ENCODE results near the gene SCD5. TPM values are rescaled to one million over a fixed set of nuclear protein-coding genes. Genes with fewer than 3 reads are reported as not detected.

SCD5 gene
- total and polyA plus RNA-seq, 2 of the 4 experiments (the other 2 are of a cell fraction) = 12.4 to 13.5 TPM

DNA sequence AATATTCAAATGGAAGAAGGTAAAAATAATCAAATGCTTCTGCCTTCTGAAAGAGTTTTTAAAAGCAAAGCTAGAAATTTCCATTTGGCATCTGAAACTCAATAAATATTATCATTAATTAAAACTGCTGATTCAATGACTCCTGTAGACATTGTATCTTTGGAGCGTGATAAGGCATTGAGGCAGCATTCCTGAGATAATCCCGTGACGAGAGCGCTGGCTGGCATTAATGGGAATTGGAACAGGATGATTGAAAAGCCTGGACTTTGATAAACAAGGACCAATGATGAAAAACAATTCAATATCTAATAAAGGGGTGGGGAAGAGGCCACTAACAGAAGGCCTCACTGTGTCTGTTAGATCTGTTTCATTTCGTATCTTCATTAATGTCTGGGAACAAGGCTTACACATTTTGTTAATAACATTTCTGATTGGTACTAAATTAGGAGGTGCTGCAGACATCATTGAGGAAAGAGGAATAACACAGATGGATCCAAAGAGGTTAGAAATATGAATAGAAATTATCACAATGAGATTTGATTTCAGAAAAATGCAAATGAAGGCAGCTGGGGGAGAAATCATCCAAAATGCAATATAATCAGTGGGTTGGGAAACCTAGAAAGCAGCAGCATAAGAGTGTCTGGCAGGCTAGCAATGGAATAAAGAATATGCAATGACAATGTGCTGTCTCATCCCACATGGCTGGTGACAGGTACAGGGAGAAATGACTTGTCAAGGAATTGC lies 102.3 kb downstream of the SCD5 start:
- H4K20me1 ChIP-seq (ENCODE audit: insufficient read depth, low read length) = no peaks in the 10 kb centered on the region
- no peak overlapping the region for H4K5ac ChIP-seq (ENCODE audit: low read depth, low read length)
- no peak for TF ChIP-seq CEBPB (IDR thresholded peaks at IDR 0.05; ENCODE audit: low read depth, low read length)
- no peak for TF ChIP-seq RCOR1 (IDR thresholded peaks at IDR 0.05; ENCODE audit: insufficient replicate concordance, low read length)
- TF ChIP-seq CHD1 (IDR thresholded peaks at IDR 0.05; ENCODE audit: low read depth, low read length) = no peak
- no peak for TF ChIP-seq BHLHE40 (IDR thresholded peaks at IDR 0.05; ENCODE audit: low read depth, low read length)
- TF ChIP-seq, protein P1, sequence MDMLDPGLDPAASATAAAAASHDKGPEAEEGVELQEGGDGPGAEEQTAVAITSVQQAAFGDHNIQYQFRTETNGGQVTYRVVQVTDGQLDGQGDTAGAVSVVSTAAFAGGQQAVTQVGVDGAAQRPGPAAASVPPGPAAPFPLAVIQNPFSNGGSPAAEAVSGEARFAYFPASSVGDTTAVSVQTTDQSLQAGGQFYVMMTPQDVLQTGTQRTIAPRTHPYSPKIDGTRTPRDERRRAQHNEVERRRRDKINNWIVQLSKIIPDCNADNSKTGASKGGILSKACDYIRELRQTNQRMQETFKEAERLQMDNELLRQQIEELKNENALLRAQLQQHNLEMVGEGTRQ (IDR thresholded peaks at IDR 0.05; ENCODE audit: low read depth, low read length) = no peak
- TF ChIP-seq RAD21 (IDR thresholded peaks at IDR 0.05; ENCODE audit: low read length) = no peak
- no peak for TF ChIP-seq SMC3 (IDR thresholded peaks at IDR 0.05; ENCODE audit: low read depth, low read length)
- TF ChIP-seq FOS (IDR thresholded peaks at IDR 0.05; ENCODE audit: low read depth, low read length) = no peak
- TF ChIP-seq MXI1 (IDR thresholded peaks at IDR 0.05; ENCODE audit: borderline replicate concordance, low read depth, low read length) = no peak
- TF ChIP-seq MAFK (IDR thresholded peaks at IDR 0.05; ENCODE audit: low read depth, low read length) = no peak
- TF ChIP-seq, protein P2, sequence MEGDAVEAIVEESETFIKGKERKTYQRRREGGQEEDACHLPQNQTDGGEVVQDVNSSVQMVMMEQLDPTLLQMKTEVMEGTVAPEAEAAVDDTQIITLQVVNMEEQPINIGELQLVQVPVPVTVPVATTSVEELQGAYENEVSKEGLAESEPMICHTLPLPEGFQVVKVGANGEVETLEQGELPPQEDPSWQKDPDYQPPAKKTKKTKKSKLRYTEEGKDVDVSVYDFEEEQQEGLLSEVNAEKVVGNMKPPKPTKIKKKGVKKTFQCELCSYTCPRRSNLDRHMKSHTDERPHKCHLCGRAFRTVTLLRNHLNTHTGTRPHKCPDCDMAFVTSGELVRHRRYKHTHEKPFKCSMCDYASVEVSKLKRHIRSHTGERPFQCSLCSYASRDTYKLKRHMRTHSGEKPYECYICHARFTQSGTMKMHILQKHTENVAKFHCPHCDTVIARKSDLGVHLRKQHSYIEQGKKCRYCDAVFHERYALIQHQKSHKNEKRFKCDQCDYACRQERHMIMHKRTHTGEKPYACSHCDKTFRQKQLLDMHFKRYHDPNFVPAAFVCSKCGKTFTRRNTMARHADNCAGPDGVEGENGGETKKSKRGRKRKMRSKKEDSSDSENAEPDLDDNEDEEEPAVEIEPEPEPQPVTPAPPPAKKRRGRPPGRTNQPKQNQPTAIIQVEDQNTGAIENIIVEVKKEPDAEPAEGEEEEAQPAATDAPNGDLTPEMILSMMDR (conservative IDR thresholded peaks at IDR 0.05; ENCODE audit: low read depth, low read length) = no peak
- TF ChIP-seq, protein P3, sequence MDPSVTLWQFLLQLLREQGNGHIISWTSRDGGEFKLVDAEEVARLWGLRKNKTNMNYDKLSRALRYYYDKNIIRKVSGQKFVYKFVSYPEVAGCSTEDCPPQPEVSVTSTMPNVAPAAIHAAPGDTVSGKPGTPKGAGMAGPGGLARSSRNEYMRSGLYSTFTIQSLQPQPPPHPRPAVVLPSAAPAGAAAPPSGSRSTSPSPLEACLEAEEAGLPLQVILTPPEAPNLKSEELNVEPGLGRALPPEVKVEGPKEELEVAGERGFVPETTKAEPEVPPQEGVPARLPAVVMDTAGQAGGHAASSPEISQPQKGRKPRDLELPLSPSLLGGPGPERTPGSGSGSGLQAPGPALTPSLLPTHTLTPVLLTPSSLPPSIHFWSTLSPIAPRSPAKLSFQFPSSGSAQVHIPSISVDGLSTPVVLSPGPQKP (IDR thresholded peaks at IDR 0.05; ENCODE audit: borderline replicate concordance, low read depth, low read length) = no peak
- no peak for TF ChIP-seq MAZ (IDR thresholded peaks at IDR 0.05; ENCODE audit: borderline replicate concordance, low read depth, low read length)
- no peak for TF ChIP-seq POLR2A (IDR thresholded peaks at IDR 0.05; ENCODE audit: low read depth, low read length)
- no peak overlapping the region for H3K4me2 ChIP-seq (ENCODE audit: low read depth, low read length)
- no peak overlapping the region for H2BK15ac ChIP-seq (ENCODE audit: low read depth, low read length)
- H3K27me3 ChIP-seq (ENCODE audit: control insufficient read depth, insufficient read depth, low read length) = no peaks in the 10 kb centered on the region
- H3K4ac ChIP-seq (ENCODE audit: low read depth, low read length) = no peak overlapping the region
- H3K79me1 ChIP-seq (ENCODE audit: low read depth in 1 of 2, low read length in 2 of 2) = no peaks in the 10 kb centered on the region; a peak in 1 of 4 replicates
- no peak overlapping the region for H3K56ac ChIP-seq (ENCODE audit: extremely low read depth, insufficient read depth, low read length)
- H3K9ac ChIP-seq (ENCODE audit: low read depth, low read length) = no peak overlapping the region
- H3K18ac ChIP-seq (ENCODE audit: low read depth, low read length) = no peak overlapping the region
- peaks cover 5% of the 10 kb centered on the region; the same call in 1 of the 2 replicates for H3K9me1 ChIP-seq (ENCODE audit: insufficient read depth, low read length)
- POLR2A ChIA-PET (ENCODE audit: unreplicated experiment) = no interaction called here
- BruUV-seq (replicated peaks) = no TSS peak
- H3K4me3 ChIP-seq (ENCODE audit: insufficient read depth, low read depth, low read length) = no peak overlapping the region
- ATAC-seq (ENCODE audit: low read depth) (no peak), DNase-seq (no peak)
- no peaks in the 10 kb centered on the region for H3K4me1 ChIP-seq (ENCODE audit: control insufficient read depth, insufficient read depth, low read length)
- H2AK9ac ChIP-seq (replicated peaks; ENCODE audit: low read depth, low read length, poor library complexity) = no peak overlapping the region
- intact Hi-C loops (cut with micrococcal nuclease) = no loop called here
- no peak overlapping the region for H4K91ac ChIP-seq (ENCODE audit: insufficient read depth, low read depth, low read length)
- no peak overlapping the region for H3K23ac ChIP-seq (ENCODE audit: low read depth, low read length)
- no peak overlapping the region for H2AK5ac ChIP-seq (ENCODE audit: low read depth, low read length)
- CTCF ChIA-PET = no interaction called here
- dilution Hi-C loops (cut with HindIII; ENCODE audit: low sequenced_read_pairs, unreplicated experiment) = no loop called here
- no peak overlapping the region for H2BK5ac ChIP-seq (ENCODE audit: low read depth, low read length, poor library complexity, severe bottlenecking)
- no peak overlapping the region for H2BK120ac ChIP-seq (ENCODE audit: low read depth, low read length)
- H3K27ac ChIP-seq (ENCODE audit: insufficient read depth, low read length) = no peak overlapping the region
- H4K8ac ChIP-seq (ENCODE audit: low read depth in 2 of 2, low read length in 2 of 2) = no peak overlapping the region
- WGBS, 2 experiments (ENCODE audit: extremely low coverage in 2 of 2, insufficient read length in 1 of 2) = no CpG with 5 or more reads among the region's 5 CpGs
- in situ Hi-C loops (cut with MboI; ENCODE audit: low sequenced_read_pairs) = no loop called here
- 0 out of 2 replicates have a peak, but pooled peaks cover 2% of the 10 kb centered on the region for H3K36me3 ChIP-seq (ENCODE audit: control insufficient read depth, insufficient read depth, low read length)
- no peak overlapping the region for H2AFZ ChIP-seq (replicated peaks; ENCODE audit: low read length, poor library complexity)
- no peak overlapping the region for H3K14ac ChIP-seq (replicated peaks; ENCODE audit: low read depth, low read length)
- no peak overlapping the region for H2BK20ac ChIP-seq (ENCODE audit: low read depth, low read length)
- no peaks in the 10 kb centered on the region for H3K9me3 ChIP-seq (ENCODE audit: control insufficient read depth, insufficient read depth, low read length)

Measured in IMR-90 (cell line).